Cortex of kidney (tissue), 1 donor: ENCODE measurements around the gene RRN3.
"Not testable (repeated sequence)": the region's sequence is repeated elsewhere in the genome, so short reads cannot be mapped to it uniquely, and the experiment has no call there.

Source experiments
- DNase-seq: peaks from one replicate; lab custom pipeline; 2025; lab: John Stamatoyannopoulos, UW

Gene RRN3

GRCh38 chr16:15093955-15094827 lies at the start of gene RRN3:
TSS of gene RRN3 (minus strand) at chr16:15094272. CDS start at chr16:15094233, 39 bp downstream.
- peak; percentile 54 for DNase-seq

DNA sequence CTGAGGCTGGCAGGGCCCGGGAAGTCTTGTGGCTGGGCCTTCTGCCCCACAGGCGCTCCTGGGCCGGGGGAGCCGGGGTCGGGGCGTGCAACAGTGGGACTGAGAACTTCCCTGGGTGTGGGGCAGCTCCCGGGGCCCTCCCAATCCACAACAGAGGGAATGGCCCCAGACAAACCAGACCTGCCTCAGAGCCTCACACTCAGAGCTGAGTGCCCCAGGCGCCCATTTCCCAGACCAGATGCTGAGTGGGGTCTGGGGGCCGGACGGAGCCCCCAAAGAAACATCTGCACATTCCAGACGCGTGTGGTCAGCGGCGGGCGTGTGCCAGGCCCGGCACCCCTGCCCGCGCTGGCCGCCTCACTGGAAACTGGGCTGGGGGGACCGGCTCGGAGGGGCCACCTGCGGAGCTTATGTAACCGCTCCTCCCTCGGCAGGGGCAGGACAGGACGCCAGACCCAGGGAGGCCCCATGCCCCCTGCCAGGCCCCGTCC lies 49.6 kb upstream of the RRN3 start:
- DNase-seq: not testable (repeated sequence)

- DNase-seq: not testable (repeated sequence)
These were observed 49.0 kb upstream of the RRN3 start for GRCh38 chr16:15142891-15143600.

- not testable (repeated sequence) for DNase-seq
These were observed 48.2 kb upstream of the RRN3 start for GRCh38 chr16:15142107-15142890.

GRCh38 chr16:15141586-15141985 lies 47.5 kb upstream of the RRN3 start:
- DNase-seq: no peak

DNA sequence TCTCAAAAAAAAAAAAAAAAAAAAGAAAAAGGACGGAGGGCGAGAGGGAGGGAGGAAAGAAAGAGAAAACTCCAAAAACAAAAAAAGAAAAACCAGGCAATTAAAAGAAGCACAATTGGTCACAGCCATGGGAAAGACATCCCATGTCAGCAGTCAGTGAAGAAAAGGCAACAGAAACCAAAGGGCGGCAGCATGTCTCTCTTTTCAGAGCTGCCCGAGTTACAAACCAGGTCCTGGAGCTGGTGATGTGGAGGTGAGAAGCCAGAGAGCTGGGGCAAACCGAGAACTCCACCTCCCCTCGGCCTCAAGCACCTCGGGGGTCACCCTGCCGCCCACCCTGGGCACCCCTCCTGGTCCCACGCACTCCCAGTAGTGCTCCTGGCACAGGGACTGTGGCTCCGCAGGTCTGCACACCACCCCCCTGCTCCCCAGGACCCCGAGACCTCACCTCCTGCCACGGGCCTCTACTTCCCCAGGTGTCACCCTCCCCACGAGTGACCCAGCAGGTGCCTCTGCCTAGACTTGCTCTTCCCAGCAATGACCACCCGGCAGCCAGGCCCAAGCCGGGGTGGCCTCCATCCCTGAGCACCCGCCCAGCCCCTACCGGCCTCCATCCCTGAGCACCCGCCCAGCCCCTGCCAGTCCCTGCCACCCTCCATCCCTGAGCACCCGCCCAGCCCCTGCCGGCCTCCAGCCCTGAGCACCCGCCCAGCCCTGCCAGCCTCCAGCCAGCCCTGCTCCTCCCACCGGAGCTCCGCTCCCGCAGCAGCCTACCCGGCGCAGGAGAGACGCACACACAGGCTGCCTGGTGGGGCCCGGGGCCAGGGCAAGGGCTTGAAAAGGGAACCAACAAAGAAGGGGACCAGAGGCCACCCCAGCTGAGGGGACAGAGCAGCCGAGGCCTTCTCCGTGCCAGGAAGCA lies 46.6 kb upstream of the RRN3 start:
- DNase-seq: not testable (repeated sequence)

DNA sequence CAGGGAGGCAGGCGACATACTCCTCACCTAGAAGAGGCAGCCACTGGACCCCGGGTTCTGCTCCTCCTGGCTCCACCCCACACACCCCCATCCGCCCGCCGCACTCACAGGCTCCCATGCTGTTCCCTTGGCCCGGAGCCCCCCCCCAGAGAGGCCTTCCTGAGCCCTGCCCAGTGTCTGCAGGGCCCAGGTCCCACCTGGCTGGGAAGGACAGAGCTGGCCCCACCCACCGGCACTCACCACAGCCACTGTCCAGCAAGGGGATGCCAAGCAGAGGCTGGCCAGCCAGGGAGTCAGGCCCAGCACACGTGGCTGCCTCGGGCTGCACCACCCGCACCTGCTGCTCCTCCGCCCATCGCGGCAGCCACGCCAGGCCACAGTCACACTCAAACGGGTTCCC lies 43.4 kb upstream of the RRN3 start:
- not testable (repeated sequence) for DNase-seq

DNA sequence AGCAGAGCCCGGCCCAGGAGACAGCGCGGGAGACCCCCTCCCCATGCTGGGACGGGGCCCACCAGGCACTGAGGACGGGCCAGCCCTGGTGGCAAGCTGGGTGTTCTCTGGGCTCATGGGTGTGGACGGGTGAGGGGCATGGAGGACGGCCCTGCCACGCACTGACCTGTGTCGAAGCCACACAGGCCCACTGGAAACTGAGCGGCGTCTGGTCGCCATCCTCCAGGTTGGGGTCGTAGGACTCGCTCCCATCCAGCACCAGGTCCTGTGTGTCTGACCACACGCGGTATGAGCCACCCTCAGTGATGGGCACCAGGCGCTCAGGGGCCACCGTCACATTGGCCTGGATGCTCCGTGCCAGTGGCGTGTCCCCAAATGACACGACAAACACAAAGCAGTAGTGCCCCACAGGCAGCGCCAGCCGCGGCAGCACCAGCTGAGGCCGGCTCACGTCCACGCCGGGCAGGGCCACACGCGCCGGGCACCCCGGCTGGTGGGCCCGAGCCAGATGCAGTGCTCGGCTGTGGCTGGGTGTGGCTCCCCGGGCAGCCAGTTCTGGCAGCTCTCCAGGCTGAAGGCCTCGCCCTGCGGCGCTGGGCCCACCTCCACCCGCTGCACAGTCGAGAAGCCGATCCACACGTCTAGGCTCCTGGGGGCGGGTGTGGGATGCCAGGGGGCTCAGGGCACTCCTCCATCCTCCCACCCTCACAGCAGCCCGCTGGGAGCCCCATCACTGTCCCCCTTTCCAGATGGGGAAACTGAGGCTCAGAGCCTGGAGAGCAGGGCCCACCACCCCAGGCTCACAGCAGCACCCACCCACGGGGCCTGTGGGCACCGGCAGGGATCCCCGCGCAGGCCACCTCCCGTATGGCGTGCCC lies 41.6 kb upstream of the RRN3 start:
- not testable (repeated sequence) for DNase-seq

DNA sequence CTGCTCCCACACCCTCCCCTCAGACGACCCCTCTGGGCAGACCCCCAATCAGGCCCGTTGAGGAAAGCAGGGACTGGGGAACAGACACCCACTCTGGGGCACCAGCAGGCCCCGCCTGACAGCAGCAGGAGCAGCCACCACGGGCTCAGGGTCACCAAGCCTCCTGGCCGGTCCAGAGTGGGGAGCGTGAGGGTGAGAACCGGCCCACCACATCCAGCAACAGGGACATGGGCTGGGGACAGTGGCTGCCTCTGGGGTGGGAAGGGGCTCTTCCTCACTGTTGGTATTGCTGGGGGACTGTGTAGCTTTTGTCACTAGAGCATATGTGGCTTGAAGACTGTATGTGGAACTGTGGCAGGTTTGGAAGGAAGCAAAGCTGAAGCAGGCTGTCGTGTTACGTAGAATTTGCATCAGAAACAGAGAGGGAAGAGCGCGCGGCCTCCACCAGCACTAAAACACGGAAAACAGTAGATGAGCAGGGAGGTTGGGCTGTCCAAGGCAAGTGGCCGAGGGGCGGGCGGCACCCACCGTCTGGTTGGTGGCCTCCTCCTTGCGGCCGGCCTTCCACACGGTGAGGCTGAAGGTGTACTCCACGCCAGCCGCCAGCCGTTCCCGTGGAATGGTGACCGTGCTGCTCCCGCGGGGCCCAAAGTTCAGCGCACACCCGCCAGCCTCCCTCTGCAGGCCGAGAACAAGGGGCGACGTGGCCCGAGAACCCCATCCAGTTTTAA lies 40.8 kb upstream of the RRN3 start:
- not testable (repeated sequence) for DNase-seq

DNA sequence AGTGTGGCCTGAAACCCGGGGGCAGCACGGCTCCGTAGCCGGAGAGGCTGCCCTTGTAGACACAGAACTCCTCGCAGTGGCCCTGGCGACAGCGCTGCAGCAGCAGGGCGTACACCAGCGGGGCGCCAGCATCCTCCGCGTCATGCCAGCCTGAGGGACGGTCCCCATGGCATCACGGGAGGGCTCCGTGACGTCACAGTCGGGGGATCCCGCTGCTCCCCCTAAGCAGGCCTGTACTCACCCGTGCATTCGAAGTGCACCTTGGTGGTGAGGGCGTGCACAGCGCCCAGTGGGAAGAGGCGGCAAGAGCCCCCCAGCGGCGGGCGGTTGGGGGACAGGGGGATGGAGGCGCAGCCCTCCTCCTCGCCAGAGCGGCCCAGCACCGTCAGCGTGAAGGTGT lies 39.5 kb upstream of the RRN3 start:
- not testable (repeated sequence) for DNase-seq

DNA sequence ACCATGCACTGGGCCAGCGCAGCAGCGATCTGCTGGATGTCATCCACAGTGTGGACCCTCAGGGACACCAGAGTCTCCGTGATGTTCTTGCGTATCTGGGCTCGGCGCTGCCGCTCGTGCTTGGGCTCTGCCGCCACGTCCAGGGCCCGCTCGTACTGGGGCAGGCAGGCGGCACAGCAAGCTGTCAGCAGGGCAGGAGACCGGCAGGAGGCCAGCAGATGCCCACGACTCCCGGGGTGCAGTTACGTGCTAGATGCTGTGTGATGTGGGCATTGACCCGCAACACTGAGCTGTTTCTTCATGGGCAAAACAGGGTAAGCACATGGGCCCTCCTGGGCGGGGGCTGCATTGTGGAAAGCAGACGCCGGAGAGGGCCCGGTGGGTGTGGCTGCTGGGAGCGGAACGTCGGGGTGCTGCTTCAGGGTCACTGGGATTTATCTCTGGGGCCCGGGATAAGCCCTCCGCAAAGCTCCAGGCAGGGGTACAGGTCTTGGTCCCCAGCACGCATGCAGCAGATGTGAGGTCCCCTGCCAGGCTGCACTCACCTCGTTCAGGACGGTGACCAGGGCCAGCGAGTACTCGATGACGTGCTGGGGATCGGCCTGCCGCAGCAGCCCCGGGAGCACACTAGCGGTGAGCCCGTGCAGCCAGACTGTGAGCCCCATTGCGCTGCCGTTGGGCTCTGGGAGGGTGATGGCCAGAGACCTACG lies 38.8 kb upstream of the RRN3 start:
- not testable (repeated sequence) for DNase-seq

GRCh38 chr16:15130943-15131700 lies 37.0 kb upstream of the RRN3 start:
- DNase-seq: not testable (repeated sequence)

DNA sequence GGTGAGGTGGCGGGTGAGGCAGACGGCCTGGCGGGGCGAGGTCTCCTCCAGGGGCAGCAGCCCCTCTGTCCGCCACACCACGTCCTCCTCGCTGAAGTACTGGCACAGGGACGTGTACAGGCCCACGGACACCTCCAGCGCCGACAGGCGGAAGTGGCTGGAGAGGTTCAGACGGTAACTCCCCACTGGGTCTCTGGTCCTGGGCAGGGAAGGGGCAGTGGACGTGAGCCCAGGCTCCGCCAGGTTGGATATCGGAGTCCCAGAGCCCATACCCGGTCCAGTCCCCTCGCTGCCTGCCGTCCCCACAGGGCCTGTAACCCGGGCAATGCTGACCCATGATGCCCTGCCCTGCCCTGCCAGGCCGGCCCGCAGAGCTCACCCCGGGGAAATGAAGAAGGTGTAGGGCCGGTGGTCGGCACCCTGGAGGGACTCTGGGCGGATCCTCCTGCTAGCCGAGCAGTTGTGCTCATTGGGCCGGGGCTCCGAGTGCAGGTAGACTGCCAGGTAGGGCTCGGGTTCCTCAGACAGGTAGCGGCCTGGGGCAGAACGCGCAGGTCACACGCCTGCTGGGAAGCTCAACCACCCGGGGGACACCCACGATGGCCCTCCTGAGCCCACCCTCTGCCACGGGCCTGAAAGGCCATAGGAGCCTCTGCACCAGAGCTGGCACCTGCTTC lies 36.3 kb upstream of the RRN3 start:
- not testable (repeated sequence) for DNase-seq

GRCh38 chr16:15127641-15128425 lies 33.8 kb upstream of the RRN3 start:
- DNase-seq: not testable (repeated sequence)

DNA sequence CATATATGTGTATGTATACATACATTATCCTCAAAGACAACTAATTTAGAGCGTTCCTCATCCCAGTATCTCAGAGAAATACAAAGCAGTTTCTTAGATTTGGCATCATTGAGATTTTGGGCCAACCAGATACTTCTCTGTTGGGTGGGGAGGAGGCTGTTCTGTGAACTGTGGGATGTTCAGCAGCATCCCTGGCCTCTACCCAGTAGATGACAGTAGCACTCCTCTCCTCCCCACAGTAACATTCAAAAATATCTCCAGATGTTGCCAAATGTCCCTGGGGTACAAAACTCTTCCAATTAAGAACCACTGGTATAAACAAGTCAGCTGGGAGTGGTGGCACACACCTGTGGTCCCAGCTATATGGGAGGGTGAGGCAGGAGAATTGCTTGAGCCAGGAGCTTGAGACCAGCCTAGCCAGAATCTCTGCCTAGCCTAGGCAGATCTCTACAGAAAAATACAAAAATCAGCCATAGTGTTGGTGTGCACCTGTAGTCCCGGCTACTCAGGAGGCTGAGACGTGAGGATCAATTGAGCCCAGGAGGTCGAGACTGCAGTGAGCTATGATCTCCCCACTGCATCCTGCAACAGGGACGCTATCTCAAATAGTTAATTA lies 6.4 kb upstream of the RRN3 start:
- not testable (repeated sequence) for DNase-seq

- DNase-seq: not testable (repeated sequence)
These were observed 5.4 kb upstream of the RRN3 start for GRCh38 chr16:15099366-15099909.
